ENCODE measurements around the gene BRCC3. TPM values are rescaled to one million over a fixed set of nuclear protein-coding genes. Genes with fewer than 3 reads are reported as not detected.
A peak's percentile ranks its signal among the peaks of the same experiment; 100 is the strongest.

The BRCC3 gene
- total RNA-seq, 1 experiment from 2014 or later: 21.3 TPM

GRCh38 chrX:155023907-155024833, 47.1 kb upstream of the BRCC3 start:
- no peak overlapping the region for H3K4me3 ChIP-seq (replicated peaks in 1 of 2; ENCODE audit: low read depth in 1 of 2, low read length in 2 of 2)
- H3K9me3 ChIP-seq (ENCODE audit: control insufficient read depth in 1 of 2, insufficient read depth in 1 of 2, low read depth in 1 of 2, low read length in 2 of 2): no peaks in the 10 kb centered on the region
- RAD21 ChIA-PET (ENCODE audit: low non-redundant PET in 1 of 2, low total read pairs in 2 of 2, uncharacterized antibody in 2 of 2, unreplicated experiment in 2 of 2): no interaction called here
- peaks cover 8 to 19% of the 10 kb centered on the region in 2 experiments for H3K4me1 ChIP-seq (ENCODE audit: control insufficient read depth in 1 of 2, insufficient read depth in 2 of 2, low read length in 2 of 2)
- DNase-seq (ENCODE audit: low read depth, low spot score) (no peak), ATAC-seq (no peak)
- no peaks in the 10 kb centered on the region for H3K36me3 ChIP-seq (ENCODE audit: control insufficient read depth in 1 of 2, insufficient read depth in 2 of 2, low read length in 2 of 2)
- H3K4me2 ChIP-seq (ENCODE audit: low read length): no peak overlapping the region
- intact Hi-C loops (cut with micrococcal nuclease): no loop called here
- H2AFZ ChIP-seq (ENCODE audit: low read depth, low read length, poor library complexity, severe bottlenecking): no peak overlapping the region
- no peak overlapping the region for H3K9ac ChIP-seq (ENCODE audit: low read length)
- POLR2A ChIA-PET: no interaction called here
- H3K9me2 ChIP-seq (ENCODE audit: insufficient read depth): no peaks in the 10 kb centered on the region
- H4K20me1 ChIP-seq (ENCODE audit: insufficient read depth): no peaks in the 10 kb centered on the region
- BruUV-seq (replicated peaks): no TSS peak
- no peak for TF ChIP-seq JUND (IDR thresholded peaks at IDR 0.05)
- H3K27ac ChIP-seq (ENCODE audit: low read depth, low read length): no peak overlapping the region
- H3K79me2 ChIP-seq (ENCODE audit: insufficient read depth, low read length): peaks cover 4% of the 10 kb centered on the region; the same call in 1 of the 2 replicates
- no peaks in the 10 kb centered on the region for H3K27me3 ChIP-seq (ENCODE audit: insufficient read depth, low read length)
- CTCF ChIA-PET: no interaction called here

- intact Hi-C loops (cut with micrococcal nuclease): loop anchor here (2.0 kb wide), 1 partner anchor 44 kb away; the partner anchor contains the start of genes BRCC3, CMC4 and MTCP1
- Histone ChIP-seq H3K27me3 (ENCODE audit: insufficient read depth, low read length) (no peaks in the 10 kb centered on the region), H3K79me2 (ENCODE audit: insufficient read depth, low read length) (peaks cover 13% of the 10 kb centered on the region; the same call in 1 of the 2 replicates), H3K36me3 (ENCODE audit: control insufficient read depth in 1 of 2, insufficient read depth in 2 of 2, low read length in 2 of 2) (no peaks in the 10 kb centered on the region), H3K9me3 (ENCODE audit: control insufficient read depth in 1 of 2, insufficient read depth in 1 of 2, low read depth in 1 of 2, low read length in 2 of 2) (no peaks in the 10 kb centered on the region), H2AFZ (ENCODE audit: low read depth, low read length, poor library complexity, severe bottlenecking) (no peak overlapping the region), H3K9me2 (ENCODE audit: insufficient read depth) (no peaks in the 10 kb centered on the region), H4K20me1 (ENCODE audit: insufficient read depth) (no peaks in the 10 kb centered on the region), H3K27ac (ENCODE audit: low read depth, low read length) (peak overlapping the region; percentile 37; the same call in 1 of the 2 replicates), H3K4me3 (replicated peaks in 1 of 2; ENCODE audit: low read depth in 1 of 2, low read length in 2 of 2) (peak overlapping the region; percentile 41 to 70), H3K9ac (ENCODE audit: low read length) (peak overlapping the region; percentile 49), H3K4me2 (ENCODE audit: low read length) (peak overlapping the region; percentile 78), H3K4me1 (ENCODE audit: control insufficient read depth in 1 of 2, insufficient read depth in 2 of 2, low read length in 2 of 2) (peaks cover 8 to 19% of the 10 kb centered on the region in 2 experiments)
- no TSS peak for BruUV-seq (replicated peaks)
- ChIA-PET POLR2A (interaction anchor here (1.0 to 1.4 kb wide), 2 partner anchors 9 to 35 kb away, joined by 3 to 6 read pairs; no protein-coding TSS in a partner anchor), CTCF (interaction anchor here (0.7 to 1.0 kb wide), 2 partner anchors 30 to 109 kb away, joined by 3 read pairs; no protein-coding TSS in a partner anchor), RAD21 (ENCODE audit: low non-redundant PET in 1 of 2, low total read pairs in 2 of 2, uncharacterized antibody in 2 of 2, unreplicated experiment in 2 of 2) (no interaction called here)
- no peak for ATAC-seq
- no peak for DNase-seq (ENCODE audit: low read depth, low spot score)
- TF ChIP-seq FOSL1 (IDR thresholded peaks at IDR 0.05; ENCODE audit: low read depth) (peak; percentile 52; the same call in 1 of the 2 replicates), JUND (IDR thresholded peaks at IDR 0.05) (peak; percentile 63), REST (IDR thresholded peaks at IDR 0.05; ENCODE audit: low read depth) (no peak)
Observed at GRCh38 chrX:155026420-155026726, 44.9 kb upstream of the BRCC3 start.
